ENCODE measurements around the gene CYP2U1. TPM values are rescaled to one million over a fixed set of nuclear protein-coding genes. Genes with fewer than 3 reads are reported as not detected.

Gene CYP2U1
- total and polyA plus RNA-seq, 9 of the 15 experiments (the other 6 are each of a cell fraction or from before 2014, with no cell fraction given), result 0.03 to 0.15 (median 0.07) TPM

GRCh38 chr4:107972605-107973004 is 41.3 kb downstream of the CYP2U1 start:
- Histone ChIP-seq H3K27me3 (ENCODE audit: control insufficient read depth in 2 of 2, insufficient read depth in 2 of 2, low read length in 2 of 2) (no peaks in the 10 kb centered on the region), H3K27ac (ENCODE audit: extremely low read depth, low read depth, low read length) (no peak overlapping the region), H4K20me1 (replicated peaks; ENCODE audit: control insufficient read depth, insufficient read depth, low read length) (no peaks in the 10 kb centered on the region; the same call in 1 of the 2 replicates), H3K9me1 (ENCODE audit: control insufficient read depth, insufficient read depth, low read length) (no peaks in the 10 kb centered on the region), H3K4me2 (ENCODE audit: insufficient read depth, low read length) (no peak overlapping the region), H3K4me3 (no peak overlapping the region), H3K79me2 (ENCODE audit: control insufficient read depth, insufficient read depth, low read length) (no peaks in the 10 kb centered on the region), H3K9me3 (replicated peaks; ENCODE audit: control insufficient read depth, insufficient read depth, low read depth, low read length) (no peaks in the 10 kb centered on the region; the same call in 1 of the 2 replicates), H2AFZ (ENCODE audit: low read depth, low read length) (no peak overlapping the region), H3K36me3 (ENCODE audit: control insufficient read depth, insufficient read depth, low read length) (no peaks in the 10 kb centered on the region), H3K4me1 (replicated peaks in 1 of 2; ENCODE audit: control insufficient read depth in 2 of 2, insufficient read depth in 2 of 2, low read length in 2 of 2) (peaks cover 3 to 7% of the 10 kb centered on the region in 2 experiments; a peak in 1 of 5 replicates), H3K9ac (ENCODE audit: insufficient read depth in 1 of 2, low read depth in 2 of 2, low read length in 2 of 2) (no peak overlapping the region)
- in situ Hi-C loops (cut with MboI), result no loop called here
- FAIRE-seq (no peak), DNase-seq (ENCODE audit: extremely low read depth in 1 of 4, low spot score in 3 of 4) (no peak), ATAC-seq (no peak)
- TF ChIP-seq XRCC3 (IDR thresholded peaks at IDR 0.05) (no peak), ETS2 (tag; IDR thresholded peaks at IDR 0.05; ENCODE audit: borderline replicate concordance, poor library complexity, severe bottlenecking) (no peak), ESRRB (CRISPR knock-in tag; IDR thresholded peaks at IDR 0.05; ENCODE audit: borderline replicate concordance) (no peak), ZNF311 (CRISPR knock-in tag; IDR thresholded peaks at IDR 0.05) (no peak), NFIC (IDR thresholded peaks at IDR 0.05) (no peak), ELK3 (CRISPR knock-in tag; IDR thresholded peaks at IDR 0.05) (no peak), CBFA2T3 (IDR thresholded peaks at IDR 0.05) (peak; percentile 17; the same call in 1 of the 2 replicates), KLF1 (tag; IDR thresholded peaks at IDR 0.05) (no peak), MEIS2 (IDR thresholded peaks at IDR 0.05; ENCODE audit: partially characterized antibody) (no peak), ZFP30 (CRISPR knock-in tag; IDR thresholded peaks at IDR 0.05; ENCODE audit: borderline replicate concordance) (no peak), DMBX1 (CRISPR knock-in tag; IDR thresholded peaks at IDR 0.05; ENCODE audit: borderline replicate concordance) (no peak), ZNF609 (CRISPR knock-in tag; IDR thresholded peaks at IDR 0.05; ENCODE audit: borderline replicate concordance) (no peak), RCOR1 (IDR thresholded peaks at IDR 0.05; ENCODE audit: borderline replicate concordance in 1 of 2, low read depth in 2 of 2, low read length in 2 of 2) (no peak), KHSRP (IDR thresholded peaks at IDR 0.05) (no peak), CEBPB (tag; IDR thresholded peaks at IDR 0.05) (peak; percentile 54; the same call in 1 of the 2 replicates), HMGXB4 (CRISPR knock-in tag; IDR thresholded peaks at IDR 0.05) (no peak)
- POLR2A ChIA-PET, result interaction anchor here (0.6 kb wide), 1 partner anchor 117 kb away, joined by 4 read pairs; no protein-coding TSS in a partner anchor
- intact Hi-C loops (cut with micrococcal nuclease), result no loop called here
- CTCF ChIA-PET (ENCODE audit: low intra/inter-chr PET ratio), result no interaction called here
- no TSS peak for BruUV-seq (replicated peaks)
